GM12892 (cell line): Measurements from ENCODE around the gene CNOT6L.
A peak's percentile ranks its signal among the peaks of the same experiment; 100 is the strongest.

Source experiments
- POLR2A ChIP-seq: IDR thresholded peaks from 2 replicates; pipeline ENCODE4 v1.6.1; 2011; ENCODE audit warnings: low read depth, low read length, control low read depth
- POLR2AphosphoS5 ChIP-seq: IDR thresholded peaks from 2 replicates; pipeline ENCODE4 v1.6.1; 2011; ENCODE audit warnings: low read depth, low read length, control low read depth

DNA sequence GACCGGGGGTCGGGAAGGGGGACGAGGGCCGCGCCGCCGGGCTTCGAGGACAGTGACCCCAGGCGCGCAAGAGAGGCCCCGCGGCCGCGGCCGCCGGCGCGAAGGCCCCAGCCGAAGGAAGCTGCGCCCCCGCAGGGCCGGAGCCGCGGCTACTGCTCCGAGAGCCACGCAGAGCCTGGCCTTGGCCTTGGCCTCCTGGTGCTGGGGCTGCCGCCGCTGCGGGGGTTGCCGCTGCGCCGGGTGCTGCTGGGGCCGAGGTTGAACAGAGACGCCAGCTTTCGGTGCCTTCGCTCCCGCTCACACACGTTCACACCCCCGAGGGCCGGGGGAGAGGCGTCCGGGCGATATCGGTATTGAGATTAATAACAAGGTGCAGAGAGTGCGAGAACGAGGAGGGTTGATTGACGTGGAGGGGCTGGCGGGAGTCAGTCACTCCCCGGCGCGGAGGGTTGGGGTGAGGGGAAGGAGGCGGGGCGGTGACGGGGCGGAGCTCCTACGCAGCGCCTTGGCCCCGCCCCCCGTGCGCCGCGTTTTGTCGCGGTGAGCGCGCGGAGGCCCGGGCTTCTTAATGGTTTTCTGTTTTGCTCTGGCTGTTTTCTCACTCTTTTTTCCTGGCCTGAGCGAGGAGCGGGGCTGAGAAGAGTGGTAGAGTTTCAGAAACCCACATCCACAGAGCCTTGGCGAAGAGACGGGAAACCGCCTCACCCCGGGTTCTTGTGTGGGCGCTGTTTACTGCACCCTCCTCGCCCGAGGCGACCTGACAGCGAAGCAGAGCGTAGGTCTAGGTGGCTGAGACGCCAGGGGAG lies 878 bp upstream of the CNOT6L start:
- TF ChIP-seq POLR2A (peak; percentile 65; the same call in 1 of the 2 replicates), POLR2AphosphoS5 (peak; percentile 49; the same call in 1 of the 2 replicates)
